Mesodermal cell (in vitro differentiated cells): ENCODE data around the gene TAF3.
"Not testable (repeated sequence)": the region's sequence is repeated elsewhere in the genome, so short reads cannot be mapped to it uniquely, and the experiment has no call there.

Experiments
- H3K27ac ChIP-seq: 2 replicates; pipeline ENCODE4 v1.7.0; 2013; ENCODE audit warnings: mild to moderate bottlenecking, low read depth, low read length, moderate library complexity; ENCODE audit not compliant: severe bottlenecking
- H3K36me3 ChIP-seq: 2 replicates; pipeline ENCODE4 v1.7.1; 2013; ENCODE audit warnings: mild to moderate bottlenecking, low read length, moderate library complexity; ENCODE audit not compliant: control insufficient read depth, insufficient read depth
- H3K4me1 ChIP-seq: one replicate; pipeline ENCODE4 v1.7.1; 2013; ENCODE audit warnings: mild to moderate bottlenecking, low read length; ENCODE audit not compliant: insufficient read depth, control insufficient read depth, poor library complexity, severe bottlenecking
- H3K4me3 ChIP-seq: 2 replicates; pipeline ENCODE4 v1.7.0; 2013; ENCODE audit warnings: low read length, control low read depth, mild to moderate bottlenecking; ENCODE audit not compliant: insufficient read depth, poor library complexity, severe bottlenecking; ENCODE audit errors: extremely low read depth
- H3K9me3 ChIP-seq: 2 replicates; pipeline ENCODE4 v1.7.1; 2013; ENCODE audit warnings: mild to moderate bottlenecking, low read length, moderate library complexity; ENCODE audit not compliant: control insufficient read depth
- WGBS, 2 experiments: methylation state at CpG; one replicate each; pipeline ENCODE4 v1.1.5; 2013; ENCODE audit warnings: missing lambda C conversion rate in 2 of 2; ENCODE audit not compliant: insufficient coverage in 2 of 2; 5-methylcytosine and 5-hydroxymethylcytosine counted together

The TAF3 gene

GRCh38 chr10:8031211-8031610, 212.9 kb downstream of the TAF3 start:
- 91 to 94% methylated on average over 5 of the region's 5 CpGs for WGBS, 2 experiments
- peaks cover 16% of the 10 kb centered on the region for H3K4me1 ChIP-seq
- not testable (repeated sequence) for H3K36me3 ChIP-seq, H3K4me3 ChIP-seq, H3K9me3 ChIP-seq, H3K27ac ChIP-seq

- H3K9me3 ChIP-seq, result no peaks in the 10 kb centered on the region
- H3K4me1 ChIP-seq, result peaks cover 16% of the 10 kb centered on the region
- H3K27ac ChIP-seq, result no peak overlapping the region
- no peaks in the 10 kb centered on the region for H3K36me3 ChIP-seq
- 95 to 100% methylated on average over 5 to 7 of the region's 7 CpGs for WGBS, 2 experiments
- no peak overlapping the region for H3K4me3 ChIP-seq
Measured at GRCh38 chr10:8032558-8032957, 214.3 kb downstream of the TAF3 start.

GRCh38 chr10:8033812-8034465, 215.6 kb downstream of the TAF3 start:
- H3K4me3 ChIP-seq, result no peak overlapping the region
- no peak overlapping the region for H3K27ac ChIP-seq
- 4 to 7% methylated on average over 30 to 41 of the region's 45 CpGs for WGBS, 2 experiments

DNA sequence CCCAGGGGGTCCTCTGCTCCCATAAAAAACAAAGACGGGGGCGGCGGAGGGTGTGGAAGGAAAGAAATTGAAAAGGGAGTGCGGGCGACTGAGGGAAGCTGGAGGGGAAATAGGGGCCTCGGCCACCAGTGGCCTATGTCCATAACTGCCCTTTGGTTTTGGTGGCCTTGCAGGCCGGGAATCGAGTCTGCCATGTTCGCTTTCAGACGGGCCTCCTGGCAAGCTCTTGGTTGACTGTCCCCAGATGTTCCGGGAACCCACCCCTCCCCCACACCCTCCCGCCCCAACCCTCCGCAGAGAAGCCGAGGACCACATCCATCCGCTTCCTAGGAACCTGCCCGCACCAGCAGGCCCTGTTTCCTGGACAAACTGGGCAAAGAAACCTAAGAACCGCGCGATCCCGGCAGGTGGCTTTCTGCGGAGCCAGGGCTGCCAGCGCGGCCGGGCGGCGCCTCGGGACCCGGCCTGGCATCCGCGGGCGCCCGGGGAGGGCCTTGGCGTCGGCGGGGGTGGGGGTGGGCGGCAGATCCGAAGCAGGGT, 216.2 kb downstream of the TAF3 start:
- Histone ChIP-seq H3K9me3 (no peaks in the 10 kb centered on the region), H3K4me3 (peak overlapping the region; percentile 22), H3K36me3 (no peaks in the 10 kb centered on the region), H3K4me1 (peaks cover 16% of the 10 kb centered on the region), H3K27ac (no peak overlapping the region)
- WGBS, 2 experiments, result 0% methylated on average over 11 to 14 of the region's 37 CpGs

More at GRCh38 chr10:8033812-8034465, 215.6 kb downstream of the TAF3 start:
- no peaks in the 10 kb centered on the region for H3K9me3 ChIP-seq
- H3K36me3 ChIP-seq, result no peaks in the 10 kb centered on the region
- H3K4me1 ChIP-seq, result peaks cover 16% of the 10 kb centered on the region

DNA sequence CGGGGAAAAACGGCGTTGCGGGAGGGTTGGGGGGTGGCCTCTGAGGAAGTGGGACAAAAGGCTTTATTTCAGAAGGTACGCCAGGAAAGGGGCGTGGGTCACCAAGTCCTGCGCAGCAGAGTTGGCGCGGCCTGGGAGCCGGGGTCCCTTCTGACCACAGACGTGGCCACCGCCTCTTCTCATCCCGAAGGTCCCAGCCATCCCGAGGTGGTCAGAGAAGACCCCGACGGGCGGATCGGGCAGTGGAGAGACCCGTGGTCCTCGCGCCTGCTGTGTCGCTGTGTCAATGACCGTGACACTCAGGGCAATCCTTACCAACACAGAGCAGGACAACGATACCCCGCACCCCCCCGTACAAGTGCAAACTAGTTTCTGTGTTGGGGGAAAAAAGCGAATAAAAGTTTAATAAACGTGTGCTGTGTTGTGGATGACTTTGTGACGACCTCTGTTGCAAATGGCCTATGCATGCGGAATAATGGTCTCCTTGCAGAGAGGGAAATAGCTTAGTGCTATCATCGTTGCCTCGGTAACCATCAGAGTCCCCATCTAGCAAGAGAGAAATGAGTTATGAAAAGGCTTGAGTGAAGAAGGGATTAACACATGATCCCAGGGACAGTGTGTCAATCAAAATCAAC, 216.8 kb downstream of the TAF3 start:
- H3K9me3 ChIP-seq, result no peaks in the 10 kb centered on the region
- peak overlapping the region; percentile 22 for H3K4me3 ChIP-seq
- no peak overlapping the region for H3K27ac ChIP-seq
- whole genome bisulfite sequencing, 2 experiments, result 3 to 6% methylated on average over 11 to 19 of the region's 32 CpGs
- no peaks in the 10 kb centered on the region for H3K36me3 ChIP-seq
- peaks cover 16% of the 10 kb centered on the region for H3K4me1 ChIP-seq

DNA sequence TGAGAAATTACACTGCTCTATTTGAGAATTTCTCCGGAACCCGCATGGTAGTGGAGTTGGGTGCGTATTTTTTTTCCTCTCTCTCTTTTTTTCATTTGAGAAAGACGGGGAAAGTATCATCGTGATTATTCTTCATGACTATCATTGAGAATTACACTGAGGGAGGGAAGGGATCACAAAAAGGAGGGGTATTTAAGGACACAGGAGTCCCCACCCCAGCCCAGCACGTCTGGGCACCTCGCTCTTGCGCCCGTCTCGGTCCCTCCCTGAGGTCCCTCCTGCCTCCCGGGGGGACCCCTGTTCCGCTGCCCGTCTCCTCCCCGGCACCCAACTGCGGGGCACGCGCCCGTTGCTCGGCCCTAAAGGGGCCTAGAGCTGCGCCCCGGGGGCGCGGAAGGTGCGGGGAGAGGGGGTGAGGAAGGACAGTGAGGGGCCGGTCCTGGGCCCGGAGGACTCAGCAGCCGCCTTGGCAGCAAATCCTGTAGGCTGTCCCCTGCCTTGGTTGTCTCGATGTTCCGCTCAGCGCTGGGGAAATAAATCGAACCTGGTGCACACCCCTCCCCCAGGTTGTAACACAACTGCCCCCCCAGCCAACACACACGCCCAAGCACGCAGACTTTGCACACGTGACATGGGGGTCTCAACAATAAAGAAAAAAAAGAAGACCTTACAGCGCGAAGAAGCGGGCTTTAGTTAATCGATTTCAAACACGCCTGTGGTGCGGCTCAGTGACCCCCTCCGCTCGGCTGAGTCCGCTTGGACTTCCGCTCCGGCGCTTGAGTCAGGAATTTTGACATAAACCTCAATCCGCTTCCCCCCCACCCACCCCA, 217.6 kb downstream of the TAF3 start:
- no peaks in the 10 kb centered on the region for H3K9me3 ChIP-seq
- no peaks in the 10 kb centered on the region for H3K36me3 ChIP-seq
- H3K27ac ChIP-seq, result no peak overlapping the region
- H3K4me3 ChIP-seq, result peak overlapping the region; percentile 16
- H3K4me1 ChIP-seq, result peaks cover 12% of the 10 kb centered on the region
- 0% methylated on average over 14 to 22 of the region's 47 CpGs for WGBS, 2 experiments

DNA sequence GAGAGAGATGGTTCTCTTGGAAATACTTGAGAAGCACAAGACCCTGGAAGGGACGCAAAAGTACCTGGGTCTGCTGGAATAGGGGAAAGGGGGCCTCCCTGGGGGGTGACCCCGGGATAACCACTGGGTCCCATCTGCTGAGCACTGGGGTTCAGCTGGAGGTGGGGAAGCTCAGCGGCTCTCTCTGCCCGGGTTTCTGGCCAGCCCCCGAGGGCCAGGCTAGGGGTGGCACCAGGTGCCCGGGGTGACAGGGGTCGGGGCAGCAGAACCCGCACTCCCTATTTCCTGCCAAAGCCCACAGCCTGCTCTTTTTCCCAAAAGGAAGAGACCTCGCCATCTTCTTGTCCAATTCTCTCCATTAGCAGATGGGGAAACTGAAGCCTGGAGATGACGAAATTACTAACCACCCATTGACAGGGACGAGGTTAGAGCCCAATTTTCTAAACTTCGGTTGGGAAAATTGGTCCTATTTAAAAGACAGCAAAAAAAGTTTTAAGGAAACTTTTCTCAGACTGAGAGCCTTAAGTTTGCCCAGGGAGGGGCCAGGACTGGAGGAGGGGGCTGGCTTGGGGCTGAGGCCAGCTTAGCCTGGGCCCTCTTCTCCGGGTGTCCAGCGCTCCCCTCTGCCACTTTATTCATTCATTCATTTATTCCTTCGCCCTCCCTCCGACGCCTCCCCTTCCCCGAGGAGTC, 218.3 kb downstream of the TAF3 start:
- no peaks in the 10 kb centered on the region for H3K9me3 ChIP-seq
- no peak overlapping the region for H3K4me3 ChIP-seq
- no peak overlapping the region for H3K27ac ChIP-seq
- H3K4me1 ChIP-seq, result peaks cover 12% of the 10 kb centered on the region
- H3K36me3 ChIP-seq, result no peaks in the 10 kb centered on the region
- 2 to 5% methylated on average over 11 to 14 of the region's 18 CpGs for WGBS, 2 experiments

DNA sequence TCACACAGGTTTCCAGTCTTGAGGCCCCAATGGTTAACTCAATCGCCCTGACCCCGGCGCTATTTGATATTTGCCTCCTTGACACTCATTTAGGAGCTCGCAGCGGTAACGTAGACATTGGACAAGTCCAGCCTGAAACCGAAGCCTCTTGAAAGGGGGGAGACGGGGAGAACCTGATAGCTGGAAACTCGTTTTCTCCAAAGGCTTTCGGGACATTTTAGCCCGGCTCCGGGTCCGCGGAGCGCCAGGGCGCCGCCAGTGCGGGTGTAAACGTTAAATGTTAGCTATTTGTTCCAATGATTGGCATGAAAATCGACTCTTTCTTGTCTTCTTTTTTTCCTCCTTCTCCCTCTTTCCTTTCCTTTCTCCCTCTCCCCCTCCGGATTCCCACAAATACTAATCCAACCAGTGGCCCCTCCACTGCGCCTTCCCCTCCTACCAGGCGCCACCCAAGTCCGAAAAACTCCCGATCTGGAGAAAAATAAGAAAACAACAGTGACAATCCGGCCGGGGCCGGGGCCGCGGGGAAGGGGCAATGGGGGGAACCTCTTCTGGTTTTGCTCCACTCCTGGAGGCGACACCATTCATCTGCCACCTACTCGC, 219.0 kb downstream of the TAF3 start:
- Histone ChIP-seq H3K27ac (no peak overlapping the region), H3K4me3 (no peak overlapping the region), H3K4me1 (peaks cover 12% of the 10 kb centered on the region), H3K9me3 (no peaks in the 10 kb centered on the region), H3K36me3 (no peaks in the 10 kb centered on the region)
- 0 to 3% methylated on average over 19 to 25 of the region's 32 CpGs for WGBS, 2 experiments

- peaks cover 12% of the 10 kb centered on the region for H3K4me1 ChIP-seq
- no peaks in the 10 kb centered on the region for H3K36me3 ChIP-seq
- 4 to 5% methylated on average over 13 of the region's 22 CpGs for WGBS, 2 experiments
- H3K4me3 ChIP-seq, result no peak overlapping the region
- H3K27ac ChIP-seq, result no peak overlapping the region
- H3K9me3 ChIP-seq, result no peaks in the 10 kb centered on the region
Measured at GRCh38 chr10:8037941-8038894, 219.9 kb downstream of the TAF3 start.
